Ishikawa (cell line): ENCODE measurements around the gene PANX3.

Source experiments
- CEBPB ChIP-seq: IDR thresholded peaks from 2 replicates; pipeline ENCODE4 v1.6.1; 2012
- CREB1 ChIP-seq: IDR thresholded peaks from 2 replicates; pipeline ENCODE4 v1.6.1; 2012; ENCODE audit warnings: low read depth
- EGR1 ChIP-seq: IDR thresholded peaks from 2 replicates; pipeline ENCODE4 v1.6.1; 2012
- EP300 ChIP-seq: IDR thresholded peaks from 2 replicates; pipeline ENCODE4 v1.6.1; 2012; ENCODE audit warnings: borderline replicate concordance
- FOXM1 ChIP-seq: IDR thresholded peaks from 2 replicates; pipeline ENCODE4 v1.6.1; 2012; ENCODE audit warnings: low read depth, borderline replicate concordance
- NFIC ChIP-seq: IDR thresholded peaks from 2 replicates; pipeline ENCODE4 v1.6.1; 2012
- RAD21 ChIP-seq: IDR thresholded peaks from 2 replicates; pipeline ENCODE4 v1.6.1; 2012; ENCODE audit warnings: low read depth
- REST ChIP-seq: IDR thresholded peaks from 2 replicates; pipeline ENCODE4 v1.6.1; 2012; ENCODE audit warnings: low read depth, mild to moderate bottlenecking
- TEAD4 ChIP-seq: IDR thresholded peaks from 2 replicates; pipeline ENCODE4 v1.6.1; 2012
- USF1 ChIP-seq: IDR thresholded peaks from 2 replicates; pipeline ENCODE4 v1.6.1; 2012
- YY1 ChIP-seq: IDR thresholded peaks from 2 replicates; pipeline ENCODE4 v1.6.1; 2012; ENCODE audit warnings: low read depth
- ZBTB7A ChIP-seq: IDR thresholded peaks from 2 replicates; pipeline ENCODE4 v1.6.1; 2012; ENCODE audit warnings: low read depth
- TF ChIP-seq, protein P1 (sequence below): IDR thresholded peaks from 2 replicates; pipeline ENCODE4 v1.6.1; 2012

Gene PANX3

GRCh38 chr11:124658986-124659385, 47.8 kb downstream of the PANX3 start:
- no peak for TF ChIP-seq EP300

DNA sequence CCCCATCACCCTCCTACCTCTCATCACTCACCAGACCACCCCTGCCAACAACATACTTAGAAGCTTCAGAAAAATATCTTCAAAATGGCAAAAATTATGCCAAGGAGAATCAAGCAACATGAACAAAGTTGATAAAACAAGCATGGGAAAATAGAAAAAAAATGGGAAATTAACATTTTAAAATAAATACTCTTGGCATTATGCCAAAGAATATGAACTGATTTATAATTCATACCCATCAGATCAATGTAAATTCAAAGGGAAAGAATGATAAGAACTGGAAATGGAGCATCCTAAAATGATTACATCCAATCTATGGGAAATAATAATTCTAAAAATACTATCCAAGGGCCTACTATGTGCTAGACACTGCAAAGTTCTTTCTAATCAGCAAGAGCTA, 50.3 kb downstream of the PANX3 start:
- TF ChIP-seq REST (no peak), EGR1 (no peak), CEBPB (no peak), RAD21 (no peak)
- TF ChIP-seq, protein P1, sequence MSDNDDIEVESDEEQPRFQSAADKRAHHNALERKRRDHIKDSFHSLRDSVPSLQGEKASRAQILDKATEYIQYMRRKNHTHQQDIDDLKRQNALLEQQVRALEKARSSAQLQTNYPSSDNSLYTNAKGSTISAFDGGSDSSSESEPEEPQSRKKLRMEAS: no peak

DNA sequence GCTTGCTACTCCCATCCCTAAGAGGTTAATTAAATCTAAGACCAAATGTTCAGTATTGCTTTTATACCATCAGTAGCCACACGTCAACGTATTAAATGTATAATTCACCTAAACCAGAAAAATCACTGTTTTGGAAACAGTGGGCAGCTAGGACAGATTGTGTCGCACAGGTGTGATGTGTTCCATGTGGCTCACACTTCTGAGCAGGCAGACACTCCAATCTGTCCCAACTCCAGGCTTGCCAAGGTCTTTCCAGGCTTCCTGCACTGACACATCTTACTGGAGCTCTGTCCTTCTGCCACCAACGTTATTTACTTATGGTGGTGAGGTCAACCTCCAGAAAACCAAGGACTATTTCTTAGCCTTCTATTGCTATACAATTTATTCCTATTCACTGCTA, 50.9 kb downstream of the PANX3 start:
- TF ChIP-seq USF1 (no peak), REST (no peak), TEAD4 (no peak), RAD21 (no peak), EP300 (no peak), NFIC (no peak), YY1 (no peak), FOXM1 (no peak), ZBTB7A (no peak), CREB1 (no peak)
- TF ChIP-seq, protein P1: no peak

DNA sequence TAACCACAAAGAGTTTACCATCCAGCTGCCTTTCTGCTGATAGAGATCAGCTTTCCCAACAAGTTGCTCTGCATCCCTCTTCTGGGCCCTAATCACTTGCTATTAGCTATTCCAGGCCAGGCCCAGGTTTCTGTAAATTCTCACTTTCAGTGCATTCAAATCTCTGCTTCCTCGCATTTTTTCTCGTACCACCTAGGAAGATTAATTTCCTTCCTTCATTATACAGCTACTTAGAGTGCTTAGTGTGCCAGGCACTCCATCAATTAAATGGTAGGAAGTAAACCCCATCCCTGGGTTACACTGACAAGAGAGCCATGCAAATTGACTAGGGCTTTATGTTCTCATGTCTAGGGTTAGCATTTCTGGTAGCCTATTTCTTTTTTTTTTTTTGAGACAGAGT, 52.6 kb downstream of the PANX3 start:
- no peak for TF ChIP-seq ZBTB7A
- no peak for TF ChIP-seq YY1
- TF ChIP-seq EP300: no peak
- no peak for TF ChIP-seq RAD21
- no peak for TF ChIP-seq EGR1
- TF ChIP-seq NFIC: no peak
- TF ChIP-seq, protein P1: no peak
- TF ChIP-seq TEAD4: no peak
- TF ChIP-seq REST: no peak
- TF ChIP-seq USF1: no peak
- no peak for TF ChIP-seq FOXM1

- TF ChIP-seq CREB1 (no peak), CEBPB (no peak), ZBTB7A (no peak), EGR1 (no peak)
Observed at GRCh38 chr11:124667601-124668000, 56.4 kb downstream of the PANX3 start.

DNA sequence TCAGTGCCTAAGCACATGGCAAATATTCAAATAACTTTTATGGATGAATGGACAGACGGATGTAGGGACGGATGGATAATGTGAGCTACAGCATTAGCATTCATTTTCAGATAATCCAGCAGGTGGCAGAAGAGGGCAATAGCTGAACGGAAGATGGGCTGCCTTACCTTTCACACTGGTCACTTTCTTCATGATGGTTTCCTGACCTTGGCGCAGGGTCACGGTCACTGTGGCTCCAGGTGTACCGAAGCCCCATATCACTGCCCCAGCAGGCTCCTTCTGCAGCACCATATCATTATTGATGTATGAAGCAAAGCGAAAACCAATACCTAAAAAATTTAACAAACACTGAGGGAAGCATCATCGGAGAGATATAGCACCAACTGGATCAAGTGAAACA, 58.0 kb downstream of the PANX3 start:
- 0 out of 2 replicates have a peak, but pooled peaks have one; percentile 24 for TF ChIP-seq YY1
- TF ChIP-seq NFIC: no peak
- TF ChIP-seq ZBTB7A: no peak
- TF ChIP-seq RAD21: peak; percentile 90
- no peak for TF ChIP-seq CEBPB
